Suprapubic skin (tissue), 4 donors: ENCODE results near the gene KLF6. TPM values are rescaled to one million over a fixed set of nuclear protein-coding genes. Genes with fewer than 3 reads are reported as not detected.

Experiments used
- DNase-seq, 2 donors: peaks; one replicate each; pipeline ENCODE4 v3.0.0-alpha.2; 2019; ENCODE audit warnings: low spot score in 2 of 2
- H3K27ac ChIP-seq: fragments of 200-600 bp; sonication (generic); one replicate; pipeline ENCODE4 v1.5.1; 2019
- H3K27me3 ChIP-seq: fragments of 200-600 bp; sonication (generic); one replicate; pipeline ENCODE4 v1.5.1; 2019
- H3K36me3 ChIP-seq: fragments of 200-600 bp; sonication (generic); one replicate; pipeline ENCODE4 v1.5.1; 2019
- H3K4me1 ChIP-seq: fragments of 200-600 bp; sonication (generic); one replicate; pipeline ENCODE4 v1.5.1; 2019
- H3K4me3 ChIP-seq: fragments of 200-600 bp; sonication (generic); one replicate; pipeline ENCODE4 v1.5.1; 2019; ENCODE audit warnings: mild to moderate bottlenecking
- H3K9me3 ChIP-seq: fragments of 200-600 bp; sonication (generic); one replicate; pipeline ENCODE4 v1.5.1; 2019
- CTCF ChIP-seq, 2 donors: fragments of 200-600 bp in 1 of 2; fragments of 450-650 bp in 1 of 2; sonication (generic) in 1 of 2; IDR thresholded peaks; one replicate each; pipeline ENCODE4 v1.5.1; 2016 to 2019; ENCODE audit warnings: antibody characterized with exemption in 2 of 2, mild to moderate bottlenecking in 1 of 2, moderate library complexity in 1 of 2
- EP300 ChIP-seq: sonication (generic); formaldehyde crosslinking; IDR thresholded peaks from one replicate; pipeline ENCODE4 v1.6.1; 2017; ENCODE audit warnings: antibody characterized with exemption
- POLR2A ChIP-seq, 2 donors: fragments of 450-650 bp; IDR thresholded peaks; one replicate each; pipeline ENCODE4 v1.6.1; 2017; ENCODE audit warnings: antibody characterized with exemption in 2 of 2, mild to moderate bottlenecking in 2 of 2, moderate library complexity in 2 of 2
- POLR2AphosphoS5 ChIP-seq, 3 donors: sonication (generic); formaldehyde crosslinking; IDR thresholded peaks; one replicate each; pipeline ENCODE4 v1.6.1; 2017; ENCODE audit warnings: antibody characterized with exemption in 3 of 3
- WGBS: methylation state at CpG from one replicate; pipeline ENCODE4 v1.1.5; 2018; 5-methylcytosine and 5-hydroxymethylcytosine counted together
- total RNA-seq, 4 donors: library from RNA; depleted of rRNA; stranded (reverse); fragments of >200 nt; gene quantifications; one replicate each; pipeline ENCODE4 v1.1.0, GENCODE V29; 2016

The KLF6 gene
- total RNA-seq, 4 donors from 2014 or later = 242 to 484 (median 276) TPM

GRCh38 chr10:3805201-3805790, 20.3 kb upstream of the KLF6 start:
- no peaks in the 10 kb centered on the region for H3K27me3 ChIP-seq
- H3K4me1 ChIP-seq = peaks cover 62% of the 10 kb centered on the region
- WGBS = 29% methylated on average over 7 of the region's 7 CpGs
- no peak overlapping the region for H3K4me3 ChIP-seq
- no peak for DNase-seq
- H3K9me3 ChIP-seq = no peaks in the 10 kb centered on the region
- TF ChIP-seq CTCF (IDR thresholded peaks at IDR 0.05) (no peak), POLR2A (IDR thresholded peaks at IDR 0.05) (peak in 1 of 2 donors; percentile 7), POLR2AphosphoS5 (IDR thresholded peaks at IDR 0.05) (peak in 2 of 3 donors; percentile 15 to 28)
- no peaks in the 10 kb centered on the region for H3K36me3 ChIP-seq
- peak overlapping the region; percentile 94 for H3K27ac ChIP-seq

GRCh38 chr10:3803927-3804741, 19.1 kb upstream of the KLF6 start:
- Histone ChIP-seq H3K4me3 (no peak overlapping the region), H3K27me3 (no peaks in the 10 kb centered on the region), H3K4me1 (peaks cover 51% of the 10 kb centered on the region), H3K27ac (peak overlapping the region; percentile 94), H3K9me3 (no peaks in the 10 kb centered on the region), H3K36me3 (no peaks in the 10 kb centered on the region)
- DNase-seq = no peak
- TF ChIP-seq POLR2AphosphoS5 (IDR thresholded peaks at IDR 0.05) (no peak), EP300 (no peak), POLR2A (IDR thresholded peaks at IDR 0.05) (peak in 1 of 2 donors; percentile 21)
- WGBS = 56% methylated on average over 13 of the region's 13 CpGs

- no peak for DNase-seq
- Histone ChIP-seq H3K4me3 (no peak overlapping the region), H3K4me1 (peaks cover 50% of the 10 kb centered on the region)
Observed at GRCh38 chr10:3803295-3803926, 18.4 kb upstream of the KLF6 start.

GRCh38 chr10:3802526-3803265, 17.7 kb upstream of the KLF6 start:
- WGBS = 86% methylated on average over 8 of the region's 8 CpGs
- Histone ChIP-seq H3K9me3 (no peaks in the 10 kb centered on the region), H3K4me3 (no peak overlapping the region), H3K27me3 (no peaks in the 10 kb centered on the region), H3K4me1 (peaks cover 45% of the 10 kb centered on the region), H3K36me3 (no peaks in the 10 kb centered on the region), H3K27ac (peak overlapping the region; percentile 94)
- no peak for TF ChIP-seq EP300
- TF ChIP-seq POLR2AphosphoS5 (IDR thresholded peaks at IDR 0.05) = no peak
- TF ChIP-seq CTCF (IDR thresholded peaks at IDR 0.05) = no peak
- TF ChIP-seq POLR2A (IDR thresholded peaks at IDR 0.05) = no peak
- DNase-seq = no peak

More at GRCh38 chr10:3803295-3803926, 18.4 kb upstream of the KLF6 start:
- TF ChIP-seq POLR2A (IDR thresholded peaks at IDR 0.05) = no peak
- Histone ChIP-seq H3K36me3 (no peaks in the 10 kb centered on the region), H3K27me3 (no peaks in the 10 kb centered on the region), H3K9me3 (no peaks in the 10 kb centered on the region), H3K27ac (peak overlapping the region; percentile 94)
- WGBS = 66% methylated on average over 11 of the region's 11 CpGs

GRCh38 chr10:3801558-3802192, 16.7 kb upstream of the KLF6 start:
- DNase-seq = no peak
- Histone ChIP-seq H3K4me3 (no peak overlapping the region), H3K4me1 (peaks cover 34% of the 10 kb centered on the region), H3K27ac (no peak overlapping the region), H3K36me3 (no peaks in the 10 kb centered on the region), H3K9me3 (no peaks in the 10 kb centered on the region), H3K27me3 (no peaks in the 10 kb centered on the region)
- TF ChIP-seq POLR2AphosphoS5 (IDR thresholded peaks at IDR 0.05) = no peak
- no peak for TF ChIP-seq CTCF (IDR thresholded peaks at IDR 0.05)
- WGBS = 96% methylated on average over 11 of the region's 11 CpGs
